DMS 273 treated with DMSO at 0.1 percent for 48 hours (cell line): ENCODE measurements around the gene CFAP99.

Experiments used
- DNase-seq: peaks from one replicate; lab custom pipeline; 2025; lab: John Stamatoyannopoulos, UW

CFAP99 gene

DNA sequence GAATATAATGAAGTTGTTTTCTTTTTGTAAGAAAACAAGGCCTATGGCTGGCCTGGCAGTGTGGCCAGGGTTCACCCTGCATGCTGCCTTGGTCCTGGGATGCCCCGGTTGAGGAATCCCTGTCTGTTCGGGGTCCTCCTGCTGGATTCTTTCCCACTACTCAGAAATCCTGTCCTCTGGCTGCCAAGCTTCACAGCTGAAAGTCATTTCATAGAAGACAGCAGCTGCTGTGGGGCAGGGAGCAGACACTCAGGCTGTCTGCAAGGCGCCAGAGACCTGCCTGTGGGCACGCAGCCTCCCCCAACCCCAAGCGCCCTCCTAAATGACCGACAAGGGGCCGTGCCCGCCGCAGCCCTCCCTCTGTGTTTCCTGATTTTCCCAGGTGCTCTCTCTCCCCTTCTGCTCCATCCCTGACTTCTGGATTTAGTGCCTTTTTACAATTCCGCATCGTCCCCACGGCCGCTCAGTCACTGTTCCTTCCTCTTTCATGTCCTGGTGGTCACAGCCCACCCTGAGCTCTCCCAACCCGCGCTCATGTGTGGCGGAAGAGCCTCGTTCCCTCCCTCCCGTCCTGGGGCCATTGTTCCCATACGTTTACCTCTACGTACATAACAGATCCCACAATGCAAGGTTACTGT, 27.9 kb upstream of the CFAP99 start:
- no peak for DNase-seq

DNA sequence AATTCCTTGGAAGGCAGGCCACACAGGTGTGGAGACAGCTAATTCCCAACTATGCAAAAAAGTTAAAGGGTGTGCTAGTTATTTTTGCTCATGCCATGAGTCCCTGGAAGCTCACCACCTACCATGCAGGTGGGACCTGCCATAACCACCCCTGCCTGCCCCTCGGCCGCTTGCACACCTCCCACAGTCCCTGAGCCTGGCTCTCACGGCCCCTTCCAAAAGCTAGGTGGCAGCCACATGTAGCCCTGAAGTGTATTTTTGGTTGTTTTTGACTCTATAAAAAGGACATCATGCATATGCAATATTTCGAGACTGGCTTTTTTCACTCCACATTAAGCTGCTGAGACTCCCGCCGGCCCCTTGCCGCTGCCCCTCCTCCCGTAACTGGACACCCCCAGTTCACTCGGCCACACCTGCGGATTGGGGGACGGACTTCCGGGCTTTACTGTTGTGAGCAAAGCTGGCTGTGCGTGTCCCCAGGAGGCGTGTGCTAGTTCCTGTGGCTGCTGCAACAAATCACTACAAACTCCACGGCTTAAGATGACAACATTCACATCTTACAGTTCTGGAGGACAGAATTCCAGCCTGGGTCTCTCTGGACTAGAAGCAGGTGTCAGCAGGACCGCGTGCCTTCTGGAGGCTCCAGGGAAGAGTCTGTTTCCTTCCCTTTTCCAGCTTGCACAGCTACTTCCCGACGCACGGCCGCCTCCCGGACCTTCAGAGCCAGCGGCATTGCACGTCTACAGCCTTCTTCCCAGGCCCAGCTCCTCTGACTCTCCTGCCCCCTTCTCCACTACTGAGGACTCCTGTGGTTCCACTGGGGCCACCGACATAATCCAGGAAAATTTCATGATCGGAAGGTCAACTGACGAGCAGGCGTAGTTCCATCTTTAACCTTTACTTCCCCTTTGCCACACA, 25.1 kb upstream of the CFAP99 start:
- DNase-seq = no peak

DNA sequence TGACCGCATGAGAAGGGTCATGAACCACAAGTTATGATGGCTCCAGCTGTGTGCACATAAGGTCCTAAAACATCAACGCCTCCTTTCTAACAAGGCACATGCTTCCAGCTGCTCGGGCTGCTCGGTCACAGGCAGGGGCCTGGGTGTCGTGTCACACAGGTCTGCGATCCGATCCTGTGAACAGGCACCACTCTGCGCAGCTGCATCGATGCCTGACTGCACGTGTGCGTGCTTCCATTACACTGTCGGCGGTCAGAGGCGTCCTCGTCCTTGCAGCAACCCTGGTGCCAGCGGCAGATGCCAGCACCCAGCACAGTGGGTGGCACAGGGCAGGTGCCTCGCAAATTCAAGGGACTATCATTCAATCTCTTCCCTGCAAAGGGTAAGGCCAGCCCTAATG, 24.2 kb upstream of the CFAP99 start:
- no peak for DNase-seq

DNA sequence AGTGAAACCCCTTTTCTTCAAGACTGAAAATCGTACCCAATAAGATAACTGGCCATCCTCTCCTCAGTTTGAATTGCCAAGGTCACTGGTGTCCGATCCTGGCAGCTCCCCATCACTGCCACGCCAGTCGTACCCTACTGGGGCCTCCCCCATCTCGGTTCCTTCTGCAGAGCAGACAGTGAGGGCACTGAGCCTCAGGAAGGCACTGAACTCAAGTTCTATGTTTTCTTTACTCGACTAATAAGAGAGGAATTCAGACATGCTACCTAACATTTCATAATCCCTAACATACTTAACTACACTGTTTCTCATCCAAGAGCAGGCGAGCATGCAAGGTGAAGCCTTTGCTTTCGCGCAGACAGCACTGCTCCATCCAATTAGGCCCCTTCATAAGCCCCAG, 23.7 kb upstream of the CFAP99 start:
- DNase-seq = no peak

DNA sequence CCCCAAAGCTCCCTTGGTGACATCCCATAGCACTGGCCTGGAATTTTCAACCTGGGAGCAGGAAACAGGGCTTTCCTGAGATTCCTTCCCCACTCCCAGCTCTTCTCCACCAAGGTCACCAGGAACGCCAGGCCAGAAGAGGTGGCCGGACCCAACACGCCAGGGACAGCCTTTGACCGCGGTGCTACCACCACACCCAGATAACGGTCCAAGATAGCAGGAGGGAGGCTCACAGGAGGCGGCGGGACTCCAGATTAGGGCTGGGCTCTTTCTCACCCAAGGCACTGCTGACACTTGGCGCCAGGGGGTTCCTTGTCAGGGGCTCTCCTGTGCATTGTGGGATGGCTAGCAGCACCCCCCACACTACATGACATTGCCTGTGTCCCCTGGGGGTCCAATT, 23.2 kb upstream of the CFAP99 start:
- DNase-seq = no peak

DNA sequence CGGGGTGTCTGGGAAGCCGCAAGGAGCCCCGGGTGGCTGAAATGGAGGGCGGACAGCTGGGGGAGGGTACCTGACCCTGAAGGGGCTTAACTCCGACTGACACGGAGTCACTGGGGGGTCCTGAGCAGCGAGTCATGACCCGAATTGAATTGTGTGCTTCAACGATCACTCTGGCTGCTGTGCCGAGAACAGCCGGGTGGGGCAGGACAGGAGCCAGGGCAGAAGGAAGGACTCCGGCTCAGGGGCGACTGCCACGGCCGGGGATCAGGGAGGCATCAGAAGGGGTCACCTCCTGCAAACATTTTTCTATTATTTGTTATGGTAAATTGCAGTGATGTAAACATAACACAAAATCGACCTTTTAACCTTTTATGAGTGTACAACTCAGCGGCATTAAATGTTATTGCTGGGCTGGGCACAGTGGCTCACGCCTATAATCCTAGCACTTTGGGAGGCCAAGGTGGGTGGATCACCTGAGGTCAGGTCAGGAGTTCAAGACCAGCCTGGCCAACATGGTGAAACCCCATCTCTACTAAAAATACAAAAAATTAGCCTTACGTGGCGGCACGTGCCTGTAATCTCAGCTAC, 21.9 kb upstream of the CFAP99 start:
- DNase-seq = no peak

DNA sequence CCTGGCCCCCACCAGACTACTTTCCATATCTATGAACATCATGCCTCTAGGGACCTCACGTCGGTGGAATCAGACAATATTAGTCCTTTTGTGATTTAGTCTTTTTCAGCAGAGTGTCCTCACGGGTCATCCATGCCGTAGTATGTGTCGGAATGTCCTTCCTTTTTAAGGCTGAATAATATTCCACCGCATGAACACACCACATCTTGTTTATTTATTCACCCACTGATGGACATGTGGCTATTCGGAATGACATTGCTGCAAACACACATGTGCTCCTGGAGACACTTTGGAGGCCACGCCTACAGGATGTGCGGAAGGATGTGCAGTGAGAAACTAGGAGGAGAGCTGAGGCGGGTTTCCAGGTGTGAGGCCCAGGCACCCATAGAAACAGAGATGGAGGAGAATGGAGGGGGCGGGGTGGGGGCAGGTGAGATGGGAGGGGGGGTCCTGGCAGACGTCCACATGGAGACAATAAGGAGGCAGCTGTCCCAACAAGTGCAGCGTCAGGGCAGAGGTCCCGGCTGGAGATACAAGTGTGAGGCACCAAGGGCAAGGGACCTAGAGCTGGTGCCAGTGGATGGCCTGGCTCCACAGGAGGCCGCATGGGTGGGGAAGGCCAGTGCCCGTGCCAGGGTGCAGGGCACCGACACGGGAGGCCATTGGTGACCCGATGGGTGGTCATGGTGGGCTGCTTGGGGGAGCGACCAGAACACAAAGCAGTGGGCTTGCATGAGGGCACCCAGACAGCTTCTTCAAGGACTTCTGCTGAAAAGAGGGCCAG, 21.0 kb upstream of the CFAP99 start:
- DNase-seq = no peak

DNA sequence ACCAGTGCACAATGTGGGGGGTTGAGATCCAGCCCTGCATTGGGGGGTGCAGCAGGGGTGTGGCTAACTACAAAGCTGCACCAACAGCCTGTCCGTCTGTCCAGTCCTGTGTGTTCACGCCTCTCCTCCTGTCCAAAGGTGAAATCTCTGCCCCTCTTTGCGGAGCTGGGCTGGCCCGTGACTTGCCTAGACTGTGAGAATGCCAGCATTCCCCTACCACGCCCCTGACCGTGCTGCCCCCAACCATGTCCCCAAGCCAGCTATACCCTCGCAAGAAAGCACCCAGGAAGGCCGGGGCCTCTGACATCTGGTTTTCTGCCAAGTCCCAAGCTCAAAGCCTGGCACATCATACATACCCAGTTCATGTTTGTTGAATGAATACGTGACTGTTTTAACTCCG, 19.5 kb upstream of the CFAP99 start:
- DNase-seq = no peak

DNA sequence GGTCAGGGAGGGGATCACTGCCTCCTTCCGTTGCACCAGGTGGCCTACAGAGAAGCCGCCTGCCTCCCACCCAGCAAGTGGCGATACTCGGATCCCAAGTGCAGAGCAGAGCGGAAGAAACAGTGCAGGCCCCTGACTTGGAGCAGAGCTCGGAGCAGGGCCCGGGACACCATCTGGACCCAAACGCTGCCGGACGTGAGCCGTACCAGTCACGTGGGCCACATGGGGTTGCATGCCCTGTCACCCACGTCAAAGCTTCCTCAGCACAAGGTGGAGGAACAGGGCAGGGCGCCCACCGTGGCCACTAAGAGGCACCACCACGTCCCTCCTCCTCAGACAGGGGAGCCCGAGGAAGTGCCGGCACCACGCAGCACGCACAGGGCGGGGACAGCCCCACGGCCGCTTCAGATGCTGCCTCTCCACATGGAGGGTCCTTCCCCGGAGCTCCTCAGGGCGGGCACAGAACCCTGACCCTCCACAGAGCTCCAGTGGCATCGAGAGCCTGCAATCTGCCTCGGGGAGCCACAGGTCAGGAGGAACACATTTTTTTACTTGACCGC, 19.0 kb upstream of the CFAP99 start:
- DNase-seq = no peak

DNA sequence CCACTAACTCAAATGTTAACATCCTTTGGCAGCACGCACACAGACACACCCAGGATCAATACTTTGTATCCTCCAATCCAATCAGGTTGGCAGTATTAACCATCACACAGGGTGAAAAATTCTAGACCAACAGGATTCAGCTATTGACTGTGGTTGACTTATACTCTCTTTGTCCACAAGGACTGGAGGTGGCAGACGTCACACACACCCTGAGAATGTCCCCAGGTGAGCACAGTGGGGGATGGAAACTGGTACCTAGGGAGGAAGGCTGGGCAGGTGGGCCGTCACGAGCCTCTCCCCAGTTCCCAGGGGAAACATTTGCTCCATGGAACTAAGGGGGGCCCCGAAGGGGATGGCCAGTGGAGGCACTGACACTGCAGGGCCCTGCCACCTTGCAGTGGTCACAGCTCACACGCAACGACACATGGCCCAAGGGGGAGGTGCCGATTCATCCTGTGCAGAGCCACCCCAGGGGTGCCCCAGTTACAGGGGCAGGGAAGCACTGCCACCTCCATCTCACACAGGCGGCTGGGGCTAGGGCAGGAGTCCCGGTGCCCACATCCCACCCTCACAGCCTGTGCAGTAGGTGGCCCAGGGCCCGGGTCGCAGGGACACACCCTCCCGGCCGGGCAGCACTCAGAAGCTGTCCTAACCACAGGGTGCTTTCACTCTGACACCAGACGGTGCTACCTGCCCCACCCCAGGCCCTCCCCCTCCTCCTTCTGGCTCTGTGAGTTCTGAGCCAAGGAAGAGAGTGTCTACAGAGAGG, 17.7 kb upstream of the CFAP99 start:
- no peak for DNase-seq

DNA sequence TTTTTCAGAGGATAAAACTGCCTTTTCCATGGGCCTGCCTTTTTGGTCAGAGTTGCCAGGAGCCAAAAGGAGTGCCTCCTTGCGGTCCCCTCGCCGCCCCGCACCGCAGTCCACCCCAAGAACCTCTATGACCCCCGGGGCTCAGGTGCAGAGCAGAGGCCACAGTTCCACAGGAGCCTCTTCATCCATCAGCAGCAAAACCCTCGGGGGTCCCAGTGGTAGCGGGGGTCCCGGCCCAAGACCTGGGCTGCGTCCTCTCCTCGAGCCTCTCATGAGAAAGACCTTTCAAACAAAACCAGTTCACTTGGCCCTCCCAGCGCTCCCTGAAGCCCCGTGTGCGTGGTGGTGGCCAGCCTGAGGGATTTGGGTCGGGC, 17.2 kb upstream of the CFAP99 start:
- DNase-seq = no peak

DNA sequence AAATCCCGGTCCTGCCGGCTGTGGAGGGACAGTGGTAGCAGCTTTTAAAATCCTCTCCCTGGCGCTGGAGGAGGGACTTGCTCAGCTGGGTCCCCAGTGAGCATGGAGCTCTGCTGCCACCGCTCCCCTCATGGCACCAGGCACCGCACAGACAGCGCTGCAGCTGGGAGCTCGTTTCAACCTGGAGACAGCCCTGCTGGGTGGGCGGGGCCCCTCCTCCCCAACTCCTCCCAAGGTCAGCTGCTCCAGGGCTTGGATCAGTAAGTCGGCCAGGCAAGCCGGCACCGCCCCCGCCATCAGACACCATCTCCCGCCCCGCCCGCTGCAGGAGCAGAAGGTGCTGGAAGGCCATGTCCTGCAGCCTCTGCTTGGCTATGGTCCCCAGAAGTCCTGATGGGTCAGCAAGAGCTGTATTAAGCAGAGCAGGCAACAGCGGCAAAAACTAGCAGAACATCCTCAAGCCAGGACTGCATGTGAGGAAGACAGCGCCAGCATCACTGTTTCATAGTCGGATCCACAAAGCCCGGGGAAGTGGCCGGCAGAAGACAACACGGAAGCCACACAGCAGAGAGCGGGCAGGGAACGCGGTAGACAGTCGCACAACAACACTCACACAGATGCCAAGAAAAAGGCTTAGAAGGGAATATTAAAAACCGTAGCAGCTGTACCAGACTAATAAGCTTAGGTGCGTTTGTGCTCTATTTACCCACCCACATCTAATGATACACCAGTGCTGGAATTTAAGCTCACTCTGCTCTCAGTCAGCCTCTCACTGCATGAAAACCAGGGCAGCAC, 16.5 kb upstream of the CFAP99 start:
- DNase-seq = peak; percentile 26

DNA sequence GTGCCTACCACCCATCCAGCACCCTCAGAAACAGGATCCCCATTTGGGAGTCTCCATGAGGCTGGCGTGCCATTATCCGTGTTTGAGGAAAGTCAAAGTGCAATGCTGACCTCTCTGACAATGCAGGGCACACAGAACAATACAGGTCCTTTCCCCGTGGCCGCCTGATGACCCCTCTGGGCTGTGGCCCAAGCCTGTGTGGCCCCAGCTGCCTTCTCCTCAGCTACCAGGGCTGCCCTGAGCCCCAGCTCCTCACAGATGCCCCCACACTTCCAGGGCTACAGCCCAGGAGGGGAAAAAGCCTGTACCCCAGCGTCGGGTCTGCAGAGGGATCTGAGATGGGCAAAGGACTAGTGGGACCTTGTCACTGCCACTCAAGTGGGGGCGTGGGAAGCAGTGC, 15.8 kb upstream of the CFAP99 start:
- no peak for DNase-seq

DNA sequence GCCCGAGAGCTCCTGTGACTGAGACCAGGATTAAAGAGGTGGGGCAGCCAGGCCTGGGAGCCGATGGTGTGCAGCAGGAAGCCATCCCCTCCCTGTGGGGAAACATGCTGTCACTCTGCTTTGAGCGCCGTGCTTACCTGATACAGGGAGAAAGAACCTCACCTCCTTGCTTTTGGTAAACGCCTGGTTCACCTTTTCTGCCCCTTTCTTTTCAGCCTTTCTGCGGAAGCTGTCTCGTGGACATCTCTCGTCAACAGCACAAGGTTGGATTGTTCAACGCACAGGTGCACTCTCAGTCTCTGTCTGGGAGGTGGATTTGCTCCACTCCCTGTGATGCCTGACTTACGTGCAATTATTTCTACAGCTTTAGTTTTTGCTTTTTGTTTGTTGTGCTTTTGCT, 12.3 kb upstream of the CFAP99 start:
- no peak for DNase-seq

DNA sequence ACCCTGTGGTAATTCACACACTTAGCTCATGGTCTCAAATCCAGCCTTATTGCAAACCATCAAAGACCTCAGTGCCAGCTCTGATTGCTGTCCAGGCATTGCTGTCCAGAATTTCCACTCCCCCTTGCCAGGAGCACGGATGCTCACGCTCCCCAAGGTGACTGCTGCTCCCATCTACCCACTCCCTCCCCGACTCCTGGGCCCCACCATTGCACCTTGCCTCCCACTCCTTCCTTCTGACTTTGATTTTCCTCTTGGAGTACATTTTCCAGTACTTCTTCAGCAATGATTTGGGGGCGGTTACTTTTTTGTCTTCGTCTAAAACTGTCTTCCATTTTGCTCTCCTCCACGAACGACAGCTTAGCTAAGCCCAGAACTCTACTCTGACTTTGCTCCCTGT, 11.8 kb upstream of the CFAP99 start:
- no peak for DNase-seq

DNA sequence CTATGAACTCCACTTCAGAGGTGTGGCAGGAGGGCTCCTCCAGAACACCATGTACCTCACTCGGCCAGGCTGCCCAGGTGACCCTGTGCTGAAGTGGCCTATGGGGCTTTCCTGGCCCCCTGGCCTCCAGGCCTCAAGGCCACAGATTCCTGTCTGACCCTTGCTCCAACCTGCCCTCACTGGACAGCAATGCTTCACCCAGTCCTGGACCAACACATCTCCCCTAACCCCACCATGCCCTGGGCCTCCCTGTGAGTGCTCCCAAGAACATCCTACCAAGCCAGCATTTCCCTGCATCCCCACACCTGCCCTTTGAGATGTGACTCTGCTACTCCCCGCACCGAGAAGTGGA, 10.8 kb upstream of the CFAP99 start:
- no peak for DNase-seq

DNA sequence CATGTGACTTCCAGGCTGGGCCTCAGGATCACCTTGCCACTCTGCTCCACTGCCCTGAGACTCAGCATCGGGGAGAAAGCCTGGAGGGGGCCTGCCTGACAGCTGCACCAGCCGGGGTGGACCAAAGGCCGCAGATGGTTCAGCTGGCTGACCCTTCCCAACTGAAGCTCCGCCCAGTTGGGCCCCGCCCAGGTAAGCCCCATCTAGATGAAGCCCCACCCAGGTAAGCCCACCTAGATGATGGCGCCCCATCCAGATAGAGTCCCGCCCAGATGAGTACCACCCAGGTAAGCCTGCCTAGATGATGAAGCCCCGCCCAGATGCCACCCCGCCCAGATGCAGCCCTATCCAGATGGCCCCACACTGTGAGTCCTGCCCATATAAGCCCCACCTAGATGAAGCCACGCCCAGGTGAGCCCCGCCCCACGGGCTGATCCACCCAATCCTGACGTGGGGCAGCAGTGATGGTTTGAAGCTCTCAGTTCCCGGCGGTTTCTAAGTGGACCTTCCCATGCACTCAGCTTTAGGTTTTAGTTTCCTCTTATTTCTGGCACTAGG, 10.3 kb upstream of the CFAP99 start:
- no peak for DNase-seq

DNA sequence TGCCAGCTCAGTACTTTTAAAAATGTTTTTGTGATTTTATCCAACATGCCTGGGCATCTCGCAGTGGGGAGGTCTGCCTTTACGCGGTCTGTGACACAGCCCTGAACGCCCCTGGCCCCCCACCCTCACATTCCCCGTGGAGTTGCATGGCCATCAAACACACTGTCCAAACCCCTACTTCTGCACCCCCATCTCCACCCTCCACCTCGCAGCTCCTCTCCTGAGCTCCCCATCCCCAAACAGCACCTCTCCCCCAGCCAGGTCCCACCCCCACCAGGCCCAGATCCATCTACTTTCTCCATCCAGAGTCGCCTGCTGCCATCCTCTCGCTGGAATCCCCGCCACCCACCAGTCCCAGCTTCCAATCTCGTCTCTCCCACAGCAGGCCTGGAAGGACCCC, 9.8 kb upstream of the CFAP99 start:
- no peak for DNase-seq

DNA sequence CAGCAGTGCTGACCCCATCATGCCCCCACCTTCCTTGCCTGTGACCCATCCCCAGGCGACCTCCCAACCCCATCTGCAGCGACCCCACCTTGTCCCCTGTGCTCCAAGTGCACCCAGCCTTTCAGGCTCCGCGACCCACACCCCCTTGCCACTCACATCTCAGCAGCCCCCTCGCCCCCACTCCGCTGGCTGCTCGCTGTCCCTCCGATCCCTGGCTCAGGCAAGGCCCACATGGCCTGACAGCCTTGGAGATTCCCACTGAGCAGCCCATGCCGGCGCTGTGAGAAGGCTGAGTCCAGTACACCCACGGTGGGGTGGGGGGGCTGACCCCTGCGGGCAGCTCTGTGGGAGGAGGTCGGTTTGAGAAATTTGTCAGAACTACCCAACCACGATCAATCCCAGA, 9.4 kb upstream of the CFAP99 start:
- DNase-seq = no peak

DNA sequence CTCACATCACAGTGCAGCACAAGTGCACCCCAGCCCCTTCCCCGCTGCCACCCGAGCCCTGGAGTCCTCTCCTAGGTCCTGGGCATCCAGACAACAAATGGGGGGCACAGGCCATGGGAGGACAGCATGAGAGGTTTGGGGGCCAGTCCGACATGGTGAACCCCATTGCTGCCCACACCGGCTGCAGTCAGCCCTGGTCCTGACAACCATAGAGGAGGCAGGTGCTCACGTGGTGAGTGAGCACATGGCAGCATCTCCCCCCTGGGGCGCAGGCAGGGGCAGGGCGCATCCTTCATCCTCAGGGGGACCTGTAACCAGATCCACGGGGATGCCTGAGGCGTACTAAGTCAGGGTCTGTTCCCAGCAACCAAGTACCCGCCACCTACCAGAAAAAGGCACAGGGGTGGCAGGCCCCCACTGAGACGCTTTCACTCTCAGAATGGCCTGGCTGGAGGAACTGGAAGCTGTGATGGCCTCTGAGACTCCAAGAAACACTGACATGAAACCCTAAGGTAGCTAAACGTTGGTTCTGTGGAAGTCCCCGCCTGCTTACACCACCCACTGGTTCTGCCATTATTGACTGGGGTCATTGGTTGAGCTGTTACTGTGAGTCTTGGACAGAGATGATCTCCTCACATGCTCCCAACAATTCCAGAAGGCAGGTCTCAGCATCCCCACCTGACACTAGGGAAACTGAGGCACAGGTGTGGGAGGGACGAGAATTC, 6.8 kb upstream of the CFAP99 start:
- no peak for DNase-seq
